HCT116 (cell line): ENCODE data around the gene NKX2-2. TPM values are rescaled to one million over a fixed set of nuclear protein-coding genes. Genes with fewer than 3 reads are reported as not detected.

Source experiments
- ATAC-seq: fragments of 200-7000 bp; cut with Tn5 transposase; 2 replicates; pipeline ENCODE4 v1.9.1; 2020; ENCODE audit warnings: mild to moderate bottlenecking, moderate library complexity
- BruUV-seq: library from RNA; stranded (reverse); fragments of 400-500 nt; replicated peaks from 2 replicates; lab custom pipeline; 2021; lab: Mats Ljungman, UMichigan
- CTCF ChIA-PET: fragments of 300-600 bp; sonication (Branson Sonifier 250); formaldehyde crosslinking; loops from one replicate; lab custom pipeline; 2021; ENCODE audit warnings: antibody characterized with exemption; lab: Charles Lee
- POLR2A ChIA-PET: fragments of 300-600, 350-600 bp; sonication (Branson Sonifier 250); formaldehyde crosslinking; loops from one replicate; lab custom pipeline; 2021; ENCODE audit warnings: antibody characterized with exemption; lab: Charles Lee
- RAD21 ChIA-PET, 2 experiments: fragments of 300-600 bp; sonication (Branson Sonifier 250); formaldehyde crosslinking; loops; one replicate each; lab custom pipeline; 2023; ENCODE audit warnings: low total read pairs in 2 of 2; ENCODE audit not compliant: uncharacterized antibody in 2 of 2, unreplicated experiment in 2 of 2, low non-redundant PET in 1 of 2; lab: Charles Lee
- DNase-seq: peaks from one replicate; pipeline ENCODE4 v3.0.0-alpha.2; 2010; ENCODE audit warnings: low read depth, low spot score
- H2AFZ ChIP-seq: fragments of 200-600 bp; shearing (Covaris generic), sonication (generic); 2 replicates; pipeline ENCODE4 v1.6.1; 2017; ENCODE audit warnings: low read depth, mixed run types, mixed read lengths, antibody characterized with exemption, low read length; ENCODE audit not compliant: poor library complexity, severe bottlenecking
- H3K27ac ChIP-seq: 2 replicates; pipeline ENCODE4 v1.5.1; 2012; ENCODE audit warnings: low read depth, low read length
- H3K27me3 ChIP-seq: fragments of 200-600 bp; sonication (generic); 2 replicates; pipeline ENCODE4 v1.6.1; 2016; ENCODE audit warnings: mixed run types, low read length, mixed read lengths; ENCODE audit not compliant: insufficient read depth
- H3K36me3 ChIP-seq, 2 experiments: fragments of 200-500 bp in 1 of 2; fragments of 200-600 bp in 1 of 2; sonication (Bioruptor generic) in 1 of 2; sonication (generic) in 1 of 2; 2 replicates each; pipeline versions ENCODE4 v1.5.1 to v1.6.1; 2014 to 2016; ENCODE audit warnings: low read length in 2 of 2, inconsistent platforms in 1 of 2, mixed read lengths in 1 of 2, mixed run types in 1 of 2; ENCODE audit not compliant: insufficient read depth in 2 of 2, control insufficient read depth in 1 of 2
- H3K4me1 ChIP-seq, 2 experiments: fragments of 200-600 bp in 1 of 2; sonication (generic) in 1 of 2; 2 replicates each; pipeline versions ENCODE4 v1.5.1 to v1.6.1; 2012 to 2017; ENCODE audit warnings: low read length in 2 of 2, inconsistent platforms in 1 of 2, mild to moderate bottlenecking in 1 of 2, mixed read lengths in 1 of 2, mixed run types in 1 of 2, moderate library complexity in 1 of 2; ENCODE audit not compliant: insufficient read depth in 2 of 2, control insufficient read depth in 1 of 2
- H3K4me2 ChIP-seq: fragments of 200-600 bp; sonication (generic); 2 replicates; pipeline ENCODE4 v1.6.1; 2017; ENCODE audit warnings: mixed run types, low read length, mixed read lengths
- H3K4me3 ChIP-seq, 2 experiments: fragments of 200-600 bp in 1 of 2; sonication (generic) in 1 of 2; replicated peaks in 1 of 2; 2 replicates each; pipeline ENCODE4 v1.5.1; 2011 to 2016; ENCODE audit warnings: low read length in 2 of 2, control low read depth in 1 of 2, low read depth in 1 of 2, mild to moderate bottlenecking in 1 of 2, mixed read lengths in 1 of 2, mixed run types in 1 of 2
- H3K79me2 ChIP-seq: fragments of 200-600 bp; sonication (generic); 2 replicates; pipeline ENCODE4 v1.6.1; 2017; ENCODE audit warnings: mild to moderate bottlenecking, mixed run types, low read length, moderate library complexity, mixed read lengths; ENCODE audit not compliant: insufficient read depth
- H3K9ac ChIP-seq: fragments of 200-600 bp; sonication (generic); 2 replicates; pipeline ENCODE4 v1.6.1; 2016; ENCODE audit warnings: low read length, mixed read lengths
- H3K9me2 ChIP-seq: fragments of 200-600 bp; sonication (generic), shearing (Covaris generic); 2 replicates; pipeline ENCODE4 v1.6.1; 2017; ENCODE audit warnings: mixed run types, mild to moderate bottlenecking, moderate library complexity; ENCODE audit not compliant: insufficient read depth
- H3K9me3 ChIP-seq, 2 experiments: fragments of 200-500 bp in 1 of 2; fragments of 200-600 bp in 1 of 2; sonication (Bioruptor generic) in 1 of 2; sonication (generic) in 1 of 2; 2 replicates each; pipeline ENCODE4 v1.6.1; 2014 to 2017; ENCODE audit warnings: low read length in 2 of 2, mixed read lengths in 2 of 2, inconsistent platforms in 1 of 2, low read depth in 1 of 2, mild to moderate bottlenecking in 1 of 2, mixed run types in 1 of 2, moderate library complexity in 1 of 2; ENCODE audit not compliant: control insufficient read depth in 1 of 2, insufficient read depth in 1 of 2
- H4K20me1 ChIP-seq: fragments of 200-600 bp; sonication (generic), shearing (Covaris generic); 2 replicates; pipeline ENCODE4 v1.6.1; 2017; ENCODE audit warnings: mixed run types, mild to moderate bottlenecking, moderate library complexity; ENCODE audit not compliant: insufficient read depth
- CBX3 ChIP-seq: IDR thresholded peaks from 2 replicates; pipeline ENCODE4 v1.6.1; 2012; ENCODE audit warnings: low read depth
- CTCF ChIP-seq, 3 experiments: fragments of 200-600 bp in 1 of 3; sonication (generic) in 1 of 3; IDR thresholded peaks in 2 of 3; conservative IDR thresholded peaks in 1 of 3; 2 replicates each; pipeline ENCODE4 v1.5.1; 2012 to 2017; ENCODE audit warnings: low read depth in 2 of 3, low read length in 2 of 3, antibody characterized with exemption in 1 of 3, borderline replicate concordance in 1 of 3, control low read depth in 1 of 3, mild to moderate bottlenecking in 1 of 3, mixed read lengths in 1 of 3, mixed run types in 1 of 3, moderate library complexity in 1 of 3; ENCODE audit not compliant: insufficient read depth in 1 of 3
- EGR1 ChIP-seq: IDR thresholded peaks from 2 replicates; pipeline ENCODE4 v1.6.1; 2012; ENCODE audit warnings: low read depth
- EZH2 ChIP-seq: fragments of 200-600 bp; sonication (generic); IDR thresholded peaks from 2 replicates; pipeline ENCODE4 v1.6.1; 2017; ENCODE audit warnings: antibody characterized with exemption, mixed run types
- POLR2AphosphoS5 ChIP-seq: IDR thresholded peaks from 2 replicates; pipeline ENCODE4 v1.6.1; 2011; ENCODE audit warnings: mild to moderate bottlenecking, low read depth, low read length, moderate library complexity
- REST ChIP-seq: IDR thresholded peaks from 2 replicates; pipeline ENCODE4 v1.6.1; 2012; ENCODE audit warnings: low read depth
- SP1 ChIP-seq: IDR thresholded peaks from 2 replicates; pipeline ENCODE4 v1.6.1; 2012; ENCODE audit warnings: low read depth
- intact Hi-C: fragments of 100-400 bp; cut with micrococcal nuclease; formaldehyde crosslinking; loops from 2 replicates; pipeline ENCODE4 v1.10.0; 2022
- total RNA-seq: library from RNA; stranded (reverse); gene quantifications from one replicate; pipeline ENCODE4 v1.2.1, GENCODE V29; 2021; ENCODE audit not compliant: unreplicated experiment

NKX2-2 gene
- total RNA-seq, 1 experiment from 2014 or later, result not detected

- H2AFZ ChIP-seq, result no peak overlapping the region
- H3K9me3 ChIP-seq, result no peaks in the 10 kb centered on the region
- no peak overlapping the region for H3K4me2 ChIP-seq
- H4K20me1 ChIP-seq, result no peaks in the 10 kb centered on the region
- no TSS peak for BruUV-seq
- intact Hi-C loops, result no loop called here
- ChIA-PET RAD21 (no interaction called here), CTCF (no interaction called here), POLR2A (no interaction called here)
- H3K9ac ChIP-seq, result no peak overlapping the region
- H3K27me3 ChIP-seq, result no peaks in the 10 kb centered on the region
- DNase-seq, result no peak
- no peak for ATAC-seq
- H3K27ac ChIP-seq, result no peak overlapping the region
- no peaks in the 10 kb centered on the region for H3K79me2 ChIP-seq
- H3K9me2 ChIP-seq, result no peaks in the 10 kb centered on the region
- no peaks in the 10 kb centered on the region for H3K4me1 ChIP-seq
- no peak overlapping the region for H3K4me3 ChIP-seq
- TF ChIP-seq CBX3, result no peak
- TF ChIP-seq SP1, result no peak
- no peak for TF ChIP-seq EGR1
- TF ChIP-seq REST, result no peak
- TF ChIP-seq CTCF (IDR thresholded peaks at IDR 0.05 in 2 of 3, conservative IDR thresholded peaks at IDR 0.05 in 1 of 3; ENCODE audit: borderline replicate concordance in 1 of 3, insufficient read depth in 1 of 3, low read depth in 2 of 3, low read length in 2 of 3), result no peak
- no peak for TF ChIP-seq POLR2AphosphoS5
- no peak for TF ChIP-seq EZH2
- H3K36me3 ChIP-seq, result no peaks in the 10 kb centered on the region
These were observed 3.1 kb upstream of the NKX2-2 start for GRCh38 chr20:21516861-21517565.
